Sigmoid colon (tissue), 7 donors: ENCODE results near the gene USF1. TPM values are rescaled to one million over a fixed set of nuclear protein-coding genes. Genes with fewer than 3 reads are reported as not detected.

ENCODE experiments used
- DNase-seq: peaks from one replicate; pipeline ENCODE4 v3.0.0-alpha.2; 2019
- H3K27ac ChIP-seq, 4 donors: fragments of 200-600 bp; sonication (generic); one replicate each; pipeline ENCODE4 v1.5.1; 2016 to 2019; ENCODE audit warnings: mild to moderate bottlenecking in 1 of 4
- H3K27me3 ChIP-seq, 3 donors: fragments of 200-600 bp; sonication (generic); one replicate each; pipeline ENCODE4 v1.5.1; 2019; ENCODE audit warnings: mild to moderate bottlenecking in 1 of 3
- H3K36me3 ChIP-seq, 4 donors: fragments of 200-600 bp; sonication (generic); one replicate each; pipeline ENCODE4 v1.5.1; 2016 to 2019
- H3K4me1 ChIP-seq, 4 donors: fragments of 200-600 bp; sonication (generic); one replicate each; pipeline ENCODE4 v1.5.1; 2017 to 2019
- H3K4me3 ChIP-seq, 4 donors: fragments of 200-600 bp; sonication (generic); one replicate each; pipeline ENCODE4 v1.5.1; 2017 to 2019; ENCODE audit warnings: mild to moderate bottlenecking in 2 of 4, moderate library complexity in 1 of 4
- H3K9me3 ChIP-seq, 4 donors: fragments of 200-600 bp in 3 of 4; sonication (generic) in 3 of 4; one replicate each; pipeline versions ENCODE4 v1.5.1 to v1.6.1; 2013 to 2019
- CTCF ChIP-seq, 4 experiments: fragments of 450-650 bp in 3 of 4; fragments of 200-600 bp in 1 of 4; IDR thresholded peaks; one replicate each; pipeline ENCODE4 v1.5.1; 2016 to 2019; ENCODE audit warnings: antibody characterized with exemption in 4 of 4, mild to moderate bottlenecking in 3 of 4, moderate library complexity in 2 of 4
- EP300 ChIP-seq, 4 donors: sonication (generic); formaldehyde crosslinking; IDR thresholded peaks; one replicate each; pipeline ENCODE4 v1.6.1; 2017; ENCODE audit warnings: antibody characterized with exemption in 4 of 4
- POLR2A ChIP-seq, 2 donors: fragments of 450-650 bp; IDR thresholded peaks; one replicate each; pipeline ENCODE4 v1.6.1; 2016; ENCODE audit warnings: antibody characterized with exemption in 2 of 2, mild to moderate bottlenecking in 2 of 2, moderate library complexity in 2 of 2
- POLR2AphosphoS5 ChIP-seq, 4 donors: sonication (generic); formaldehyde crosslinking; IDR thresholded peaks; one replicate each; pipeline ENCODE4 v1.6.1; 2017; ENCODE audit warnings: antibody characterized with exemption in 4 of 4
- WGBS, 2 donors: extraction: QIAGEN DNeasy Blood & Tissue Kit; methylation state at CpG; one replicate each; pipeline ENCODE4 v1.1.7; 2013; 5-methylcytosine and 5-hydroxymethylcytosine counted together
- intact Hi-C: fragments of 100-400 bp; cut with DNase I; formaldehyde crosslinking; loops from one replicate; pipeline ENCODE4 v1.15.1; 2023
- polyA plus RNA-seq, 3 donors: library from polyadenylated mRNA; stranded (reverse); fragments of 200-250 nt; gene quantifications; one replicate each; pipeline ENCODE4 v1.2.3, GENCODE V29; 2013
- total RNA-seq, 4 donors: library from RNA; depleted of rRNA; stranded (reverse); fragments of >200 nt; gene quantifications; one replicate each; pipeline ENCODE4 v1.1.0, GENCODE V29; 2016
- donor health status: healthy with polysubstance abuse.
- donor health status: Bipolar disorder and iron deficiency.
- donor health status: healthy.

USF1 gene
- 10 to 100 TPM; 54.8 to 76.2 (median 62.5) TPM for total RNA-seq
- polyA plus RNA-seq = 10 to 100 TPM; 25.8 to 84.6 (median 42.5) TPM

- Histone ChIP-seq H3K4me3 (peak within 1 kb of the TSS; percentile 74 to 88 (median 81)), H3K9me3 (no peaks in the 10 kb centered on the region), H3K27ac (peak within 1 kb of the TSS; percentile 90 to 96 (median 94)), H3K4me1 (peaks cover 0 to 20% (median 15%) of the 10 kb centered on the region in 4 donors), H3K27me3 (no peaks in the 10 kb centered on the region), H3K36me3 (peaks cover 13 to 22% (median 19%) of the 10 kb centered on the region in 4 donors)
- peak; percentile 96 for DNase-seq
- WGBS, 2 donors = 0 to 1% methylated on average over 29 of the region's 29 CpGs
- TF ChIP-seq CTCF (IDR thresholded peaks at IDR 0.05) (no peak), EP300 (IDR thresholded peaks at IDR 0.05) (no peak), POLR2AphosphoS5 (IDR thresholded peaks at IDR 0.05) (peak; percentile 69 to 86 (median 78)), POLR2A (IDR thresholded peaks at IDR 0.05) (peak; percentile 48 to 61)
- intact Hi-C loops = loop anchor here (2.0 to 10.0 kb wide), 3 partner anchors 53 to 349 kb away; partner anchors contain the start of genes KLHDC9, NIT1 and PFDN2
Observed at GRCh38 chr1:161045736-161046604, at the start of gene USF1. Gene USF1, minus strand, starts transcription at chr1:161045977. Its CDS starts 2,702 bp downstream, at chr1:161043275.

- no peak overlapping the region for H3K27ac ChIP-seq
- H3K4me3 ChIP-seq = no peak overlapping the region
- peaks cover 0 to 19% (median 15%) of the 10 kb centered on the region in 4 donors for H3K4me1 ChIP-seq
- no peaks in the 10 kb centered on the region for H3K9me3 ChIP-seq
- TF ChIP-seq EP300 (IDR thresholded peaks at IDR 0.05) (no peak), POLR2A (IDR thresholded peaks at IDR 0.05) (no peak), POLR2AphosphoS5 (IDR thresholded peaks at IDR 0.05) (no peak), CTCF (IDR thresholded peaks at IDR 0.05) (no peak)
- H3K36me3 ChIP-seq = peaks cover 0 to 3% (median 0%) of the 10 kb centered on the region in 4 donors
- no peak for DNase-seq
- H3K27me3 ChIP-seq = no peaks in the 10 kb centered on the region
- 92 to 95% methylated on average over 6 of the region's 6 CpGs for WGBS, 2 donors
- intact Hi-C loops = loop anchor here (5.0 to 10.0 kb wide), 3 partner anchors 98 to 368 kb away; no protein-coding TSS in a partner anchor
Observed at GRCh38 chr1:161095230-161095629, 49.5 kb upstream of the USF1 start.

- no peak overlapping the region for H3K27ac ChIP-seq
- H3K27me3 ChIP-seq = no peaks in the 10 kb centered on the region
- no peak for DNase-seq
- no peak overlapping the region for H3K4me3 ChIP-seq
- no peaks in the 10 kb centered on the region for H3K9me3 ChIP-seq
- no peak for TF ChIP-seq POLR2A (IDR thresholded peaks at IDR 0.05)
- TF ChIP-seq EP300 (IDR thresholded peaks at IDR 0.05) = no peak
- no peak for TF ChIP-seq CTCF (IDR thresholded peaks at IDR 0.05)
- WGBS, 2 donors = 95 to 99% methylated on average over 14 of the region's 14 CpGs
- intact Hi-C loops = loop anchor here (10.0 kb wide), 1 partner anchor 260 kb away; no protein-coding TSS in a partner anchor
- H3K4me1 ChIP-seq = peaks cover 0 to 19% (median 15%) of the 10 kb centered on the region in 4 donors
- no peaks in the 10 kb centered on the region for H3K36me3 ChIP-seq
Observed at GRCh38 chr1:161094481-161094880, 48.7 kb upstream of the USF1 start.

GRCh38 chr1:161092621-161093028 lies 46.8 kb upstream of the USF1 start:
- TF ChIP-seq POLR2A (IDR thresholded peaks at IDR 0.05) = no peak
- TF ChIP-seq CTCF (IDR thresholded peaks at IDR 0.05) = no peak
- TF ChIP-seq EP300 (IDR thresholded peaks at IDR 0.05) = no peak
- TF ChIP-seq POLR2AphosphoS5 (IDR thresholded peaks at IDR 0.05) = no peak
- Histone ChIP-seq H3K27ac (no peak overlapping the region), H3K9me3 (no peaks in the 10 kb centered on the region), H3K4me3 (no peak overlapping the region), H3K27me3 (no peaks in the 10 kb centered on the region), H3K4me1 (peaks cover 0 to 5% (median 5%) of the 10 kb centered on the region in 4 donors), H3K36me3 (no peaks in the 10 kb centered on the region)
- intact Hi-C loops = loop anchor here (10.0 kb wide), 1 partner anchor 258 kb away; no protein-coding TSS in a partner anchor
- 83 to 87% methylated on average over 3 of the region's 3 CpGs for WGBS, 2 donors
- DNase-seq = no peak
